SK-N-SH treated with all-trans-retinoic acid at 6 μM for 48 hours (cell line): ENCODE measurements around the gene PBX1.
A peak's percentile ranks its signal among the peaks of the same experiment; 100 is the strongest.

Source experiments
- ATAC-seq: fragments of 200-7000 bp; cut with Tn5 transposase; 3 replicates; pipeline ENCODE4 v1.9.1; 2020; ENCODE audit warnings: mild to moderate bottlenecking, moderate library complexity
- CSDC2 ChIP-seq: fragments of 250-450 bp; sonication (Bioruptor Pico); IDR thresholded peaks from 2 replicates; pipeline ENCODE4 v1.5.0; 2020; ENCODE audit warnings: mild to moderate bottlenecking, moderate library complexity
- ESRRG ChIP-seq: fragments of 250-450 bp; sonication (Bioruptor Pico); IDR thresholded peaks from 2 replicates; pipeline ENCODE4 v1.6.1; 2021; ENCODE audit warnings: mild to moderate bottlenecking
- GLIS3 ChIP-seq: fragments of 250-450 bp; sonication (Bioruptor Pico); IDR thresholded peaks from 2 replicates; pipeline ENCODE4 v1.5.0; 2020; ENCODE audit warnings: mild to moderate bottlenecking, moderate library complexity
- ISL1 ChIP-seq: fragments of 250-450 bp; sonication (Bioruptor Pico); IDR thresholded peaks from 2 replicates; pipeline ENCODE4 v2.1.2; 2022; ENCODE audit warnings: mild to moderate bottlenecking, moderate library complexity
- OSR1 ChIP-seq: fragments of 250-450 bp; sonication (Bioruptor Pico); IDR thresholded peaks from 2 replicates; pipeline ENCODE4 v1.8.0; 2022; ENCODE audit warnings: moderate library complexity, mild to moderate bottlenecking, inconsistent platforms
- PPARA ChIP-seq: fragments of 250-450 bp; sonication (Bioruptor Pico); IDR thresholded peaks from 2 replicates; pipeline ENCODE4 v1.5.0; 2020; ENCODE audit warnings: mild to moderate bottlenecking, borderline replicate concordance
- RARB ChIP-seq: fragments of 250-450 bp; sonication (Bioruptor Pico); IDR thresholded peaks from 2 replicates; pipeline ENCODE4 v1.8.0; 2021; ENCODE audit warnings: mild to moderate bottlenecking, moderate library complexity
- SNAI2 ChIP-seq: fragments of 250-450 bp; sonication (Bioruptor Pico); IDR thresholded peaks from 2 replicates; pipeline ENCODE4 v1.5.0; 2020; ENCODE audit warnings: mild to moderate bottlenecking, moderate library complexity
- TCF4 ChIP-seq: fragments of 250-450 bp; sonication (Bioruptor Pico); IDR thresholded peaks from 2 replicates; pipeline ENCODE4 v1.8.0; 2021; ENCODE audit warnings: mild to moderate bottlenecking, moderate library complexity, borderline replicate concordance
- TOX ChIP-seq: fragments of 250-450 bp; sonication (Bioruptor Pico); IDR thresholded peaks from 2 replicates; pipeline ENCODE4 v1.8.0; 2021; ENCODE audit warnings: mild to moderate bottlenecking, moderate library complexity, borderline replicate concordance
- ZC3H10 ChIP-seq: fragments of 250-450 bp; sonication (Bioruptor Pico); IDR thresholded peaks from 2 replicates; pipeline ENCODE4 v1.5.1; 2021; ENCODE audit warnings: mild to moderate bottlenecking, moderate library complexity
- ZFP3 ChIP-seq: fragments of 250-450 bp; sonication (Bioruptor Pico); IDR thresholded peaks from 2 replicates; pipeline ENCODE4 v1.5.0; 2020; ENCODE audit warnings: mild to moderate bottlenecking, moderate library complexity
- ZFP30 ChIP-seq: fragments of 450-650 bp; formaldehyde crosslinking; IDR thresholded peaks from 2 replicates; pipeline ENCODE4 v1.5.0; 2022; ENCODE audit warnings: mild to moderate bottlenecking, moderate library complexity
- ZNF565 ChIP-seq: fragments of 450-650 bp; formaldehyde crosslinking; conservative IDR thresholded peaks from 2 replicates; pipeline ENCODE4 v1.5.0; 2020; ENCODE audit warnings: low read depth, mild to moderate bottlenecking, moderate library complexity
- ZNF8 ChIP-seq: fragments of 450-650 bp; formaldehyde crosslinking; IDR thresholded peaks from 2 replicates; pipeline ENCODE4 v1.5.0; 2020; ENCODE audit warnings: mild to moderate bottlenecking, moderate library complexity
- TF ChIP-seq, protein P1 (sequence below): fragments of 250-450 bp; sonication (Bioruptor Pico); IDR thresholded peaks from 2 replicates; pipeline ENCODE4 v1.5.1; 2020; ENCODE audit warnings: low read depth, mild to moderate bottlenecking, moderate library complexity
- TF ChIP-seq, protein P2 (sequence below): fragments of 250-450 bp; sonication (Bioruptor Pico); IDR thresholded peaks from 2 replicates; pipeline ENCODE4 v1.8.0; 2021; ENCODE audit warnings: low read depth, mild to moderate bottlenecking, moderate library complexity, borderline replicate concordance
- TF ChIP-seq, protein P3 (sequence below): fragments of 250-450 bp; sonication (Bioruptor Pico); IDR thresholded peaks from 2 replicates; pipeline ENCODE4 v1.5.1; 2021; ENCODE audit warnings: mild to moderate bottlenecking, moderate library complexity
- TF ChIP-seq, protein P4 (sequence below): fragments of 250-450 bp; sonication (Bioruptor Pico); IDR thresholded peaks from 2 replicates; pipeline ENCODE4 v1.8.0; 2020; ENCODE audit warnings: mild to moderate bottlenecking, moderate library complexity, borderline replicate concordance
- TF ChIP-seq, protein P5 (sequence below): fragments of 250-450 bp; sonication (Bioruptor Pico); IDR thresholded peaks from 2 replicates; pipeline ENCODE4 v1.5.0; 2020; ENCODE audit warnings: mild to moderate bottlenecking, moderate library complexity

Gene PBX1

DNA sequence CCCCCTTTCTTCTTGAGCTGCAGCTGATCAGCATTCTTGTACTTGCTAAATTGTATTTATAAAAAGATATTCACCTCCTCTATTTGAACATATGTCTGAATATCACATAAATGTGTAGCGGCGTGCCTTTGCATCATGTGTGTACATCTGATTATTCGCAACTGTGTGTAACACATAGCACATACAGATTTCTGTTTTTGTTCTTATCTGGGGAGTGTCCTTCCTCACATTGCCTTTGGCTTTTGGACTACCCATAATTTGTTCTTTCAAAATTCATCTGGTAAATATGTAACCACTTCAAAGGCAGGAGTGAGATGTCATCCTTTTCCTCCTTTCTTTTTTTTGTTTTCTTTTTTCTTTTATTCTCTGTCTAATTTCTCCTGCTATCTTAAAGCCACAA is 113.6 kb downstream of the PBX1 start (continued):
- TF ChIP-seq, protein P1, sequence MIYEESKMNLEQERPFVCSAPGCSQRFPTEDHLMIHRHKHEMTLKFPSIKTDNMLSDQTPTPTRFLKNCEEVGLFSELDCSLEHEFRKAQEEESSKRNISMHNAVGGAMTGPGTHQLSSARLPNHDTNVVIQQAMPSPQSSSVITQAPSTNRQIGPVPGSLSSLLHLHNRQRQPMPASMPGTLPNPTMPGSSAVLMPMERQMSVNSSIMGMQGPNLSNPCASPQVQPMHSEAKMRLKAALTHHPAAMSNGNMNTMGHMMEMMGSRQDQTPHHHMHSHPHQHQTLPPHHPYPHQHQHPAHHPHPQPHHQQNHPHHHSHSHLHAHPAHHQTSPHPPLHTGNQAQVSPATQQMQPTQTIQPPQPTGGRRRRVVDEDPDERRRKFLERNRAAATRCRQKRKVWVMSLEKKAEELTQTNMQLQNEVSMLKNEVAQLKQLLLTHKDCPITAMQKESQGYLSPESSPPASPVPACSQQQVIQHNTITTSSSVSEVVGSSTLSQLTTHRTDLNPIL, result no peak
- no peak for TF ChIP-seq ZFP3 (CRISPR knock-in tag)

DNA sequence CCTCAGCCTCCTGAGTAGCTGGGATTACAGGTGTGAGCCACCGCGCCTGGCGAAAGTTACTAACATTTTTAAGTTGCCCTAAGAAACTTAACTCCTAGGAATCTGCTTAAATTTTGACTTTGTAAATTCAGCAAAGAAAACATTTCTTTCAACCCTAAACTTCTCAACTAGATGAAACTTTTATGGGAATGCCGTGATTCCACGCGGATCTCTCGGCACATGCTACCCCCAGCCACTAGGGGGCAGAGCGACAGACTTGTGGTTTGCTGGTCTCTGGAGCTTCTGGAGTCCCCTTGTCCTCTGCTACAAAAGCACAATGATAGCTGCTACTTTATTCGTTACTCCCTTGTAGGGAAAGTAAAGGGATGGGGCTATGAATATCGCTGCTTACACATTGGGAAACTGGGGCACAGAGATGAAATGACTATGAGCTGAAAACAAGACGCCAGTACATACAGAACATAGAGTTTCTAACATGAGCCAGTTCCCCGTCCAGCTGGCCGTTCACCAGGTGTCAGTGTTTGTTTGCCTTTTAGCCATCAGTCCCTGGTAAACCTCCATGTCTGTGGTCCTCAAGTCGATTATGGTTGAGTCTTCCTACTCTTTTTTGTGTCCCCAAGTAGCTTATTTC is 114.7 kb downstream of the PBX1 start:
- TF ChIP-seq ZC3H10 (CRISPR knock-in tag) (no peak), GLIS3 (CRISPR knock-in tag) (no peak), ZNF8 (CRISPR knock-in tag) (no peak), SNAI2 (no peak), OSR1 (CRISPR knock-in tag) (no peak), TCF4 (CRISPR knock-in tag) (no peak), ISL1 (CRISPR knock-in tag) (no peak), RARB (no peak), PPARA (CRISPR knock-in tag) (no peak), ZNF565 (CRISPR knock-in tag) (no peak), CSDC2 (no peak), TOX (no peak), ZFP30 (no peak), ESRRG (CRISPR knock-in tag) (no peak)
- TF ChIP-seq, protein P1, result no peak
- TF ChIP-seq, protein P2, sequence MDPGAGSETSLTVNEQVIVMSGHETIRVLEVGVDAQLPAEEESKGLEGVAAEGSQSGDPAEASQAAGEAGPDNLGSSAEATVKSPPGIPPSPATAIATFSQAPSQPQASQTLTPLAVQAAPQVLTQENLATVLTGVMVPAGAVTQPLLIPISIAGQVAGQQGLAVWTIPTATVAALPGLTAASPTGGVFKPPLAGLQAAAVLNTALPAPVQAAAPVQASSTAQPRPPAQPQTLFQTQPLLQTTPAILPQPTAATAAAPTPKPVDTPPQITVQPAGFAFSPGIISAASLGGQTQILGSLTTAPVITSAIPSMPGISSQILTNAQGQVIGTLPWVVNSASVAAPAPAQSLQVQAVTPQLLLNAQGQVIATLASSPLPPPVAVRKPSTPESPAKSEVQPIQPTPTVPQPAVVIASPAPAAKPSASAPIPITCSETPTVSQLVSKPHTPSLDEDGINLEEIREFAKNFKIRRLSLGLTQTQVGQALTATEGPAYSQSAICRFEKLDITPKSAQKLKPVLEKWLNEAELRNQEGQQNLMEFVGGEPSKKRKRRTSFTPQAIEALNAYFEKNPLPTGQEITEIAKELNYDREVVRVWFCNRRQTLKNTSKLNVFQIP (CRISPR knock-in tag), result no peak
- TF ChIP-seq, protein P3, sequence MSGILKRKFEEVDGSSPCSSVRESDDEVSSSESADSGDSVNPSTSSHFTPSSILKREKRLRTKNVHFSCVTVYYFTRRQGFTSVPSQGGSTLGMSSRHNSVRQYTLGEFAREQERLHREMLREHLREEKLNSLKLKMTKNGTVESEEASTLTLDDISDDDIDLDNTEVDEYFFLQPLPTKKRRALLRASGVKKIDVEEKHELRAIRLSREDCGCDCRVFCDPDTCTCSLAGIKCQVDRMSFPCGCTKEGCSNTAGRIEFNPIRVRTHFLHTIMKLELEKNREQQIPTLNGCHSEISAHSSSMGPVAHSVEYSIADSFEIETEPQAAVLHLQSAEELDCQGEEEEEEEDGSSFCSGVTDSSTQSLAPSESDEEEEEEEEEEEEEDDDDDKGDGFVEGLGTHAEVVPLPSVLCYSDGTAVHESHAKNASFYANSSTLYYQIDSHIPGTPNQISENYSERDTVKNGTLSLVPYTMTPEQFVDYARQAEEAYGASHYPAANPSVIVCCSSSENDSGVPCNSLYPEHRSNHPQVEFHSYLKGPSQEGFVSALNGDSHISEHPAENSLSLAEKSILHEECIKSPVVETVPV (CRISPR knock-in tag), result no peak
- TF ChIP-seq, protein P4, sequence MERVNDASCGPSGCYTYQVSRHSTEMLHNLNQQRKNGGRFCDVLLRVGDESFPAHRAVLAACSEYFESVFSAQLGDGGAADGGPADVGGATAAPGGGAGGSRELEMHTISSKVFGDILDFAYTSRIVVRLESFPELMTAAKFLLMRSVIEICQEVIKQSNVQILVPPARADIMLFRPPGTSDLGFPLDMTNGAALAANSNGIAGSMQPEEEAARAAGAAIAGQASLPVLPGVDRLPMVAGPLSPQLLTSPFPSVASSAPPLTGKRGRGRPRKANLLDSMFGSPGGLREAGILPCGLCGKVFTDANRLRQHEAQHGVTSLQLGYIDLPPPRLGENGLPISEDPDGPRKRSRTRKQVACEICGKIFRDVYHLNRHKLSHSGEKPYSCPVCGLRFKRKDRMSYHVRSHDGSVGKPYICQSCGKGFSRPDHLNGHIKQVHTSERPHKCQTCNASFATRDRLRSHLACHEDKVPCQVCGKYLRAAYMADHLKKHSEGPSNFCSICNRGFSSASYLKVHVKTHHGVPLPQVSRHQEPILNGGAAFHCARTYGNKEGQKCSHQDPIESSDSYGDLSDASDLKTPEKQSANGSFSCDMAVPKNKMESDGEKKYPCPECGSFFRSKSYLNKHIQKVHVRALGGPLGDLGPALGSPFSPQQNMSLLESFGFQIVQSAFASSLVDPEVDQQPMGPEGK (CRISPR knock-in tag), result no peak
- TF ChIP-seq, protein P5, sequence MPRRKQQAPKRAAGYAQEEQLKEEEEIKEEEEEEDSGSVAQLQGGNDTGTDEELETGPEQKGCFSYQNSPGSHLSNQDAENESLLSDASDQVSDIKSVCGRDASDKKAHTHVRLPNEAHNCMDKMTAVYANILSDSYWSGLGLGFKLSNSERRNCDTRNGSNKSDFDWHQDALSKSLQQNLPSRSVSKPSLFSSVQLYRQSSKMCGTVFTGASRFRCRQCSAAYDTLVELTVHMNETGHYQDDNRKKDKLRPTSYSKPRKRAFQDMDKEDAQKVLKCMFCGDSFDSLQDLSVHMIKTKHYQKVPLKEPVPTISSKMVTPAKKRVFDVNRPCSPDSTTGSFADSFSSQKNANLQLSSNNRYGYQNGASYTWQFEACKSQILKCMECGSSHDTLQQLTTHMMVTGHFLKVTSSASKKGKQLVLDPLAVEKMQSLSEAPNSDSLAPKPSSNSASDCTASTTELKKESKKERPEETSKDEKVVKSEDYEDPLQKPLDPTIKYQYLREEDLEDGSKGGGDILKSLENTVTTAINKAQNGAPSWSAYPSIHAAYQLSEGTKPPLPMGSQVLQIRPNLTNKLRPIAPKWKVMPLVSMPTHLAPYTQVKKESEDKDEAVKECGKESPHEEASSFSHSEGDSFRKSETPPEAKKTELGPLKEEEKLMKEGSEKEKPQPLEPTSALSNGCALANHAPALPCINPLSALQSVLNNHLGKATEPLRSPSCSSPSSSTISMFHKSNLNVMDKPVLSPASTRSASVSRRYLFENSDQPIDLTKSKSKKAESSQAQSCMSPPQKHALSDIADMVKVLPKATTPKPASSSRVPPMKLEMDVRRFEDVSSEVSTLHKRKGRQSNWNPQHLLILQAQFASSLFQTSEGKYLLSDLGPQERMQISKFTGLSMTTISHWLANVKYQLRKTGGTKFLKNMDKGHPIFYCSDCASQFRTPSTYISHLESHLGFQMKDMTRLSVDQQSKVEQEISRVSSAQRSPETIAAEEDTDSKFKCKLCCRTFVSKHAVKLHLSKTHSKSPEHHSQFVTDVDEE (CRISPR knock-in tag), result no peak
- no peak for ATAC-seq

DNA sequence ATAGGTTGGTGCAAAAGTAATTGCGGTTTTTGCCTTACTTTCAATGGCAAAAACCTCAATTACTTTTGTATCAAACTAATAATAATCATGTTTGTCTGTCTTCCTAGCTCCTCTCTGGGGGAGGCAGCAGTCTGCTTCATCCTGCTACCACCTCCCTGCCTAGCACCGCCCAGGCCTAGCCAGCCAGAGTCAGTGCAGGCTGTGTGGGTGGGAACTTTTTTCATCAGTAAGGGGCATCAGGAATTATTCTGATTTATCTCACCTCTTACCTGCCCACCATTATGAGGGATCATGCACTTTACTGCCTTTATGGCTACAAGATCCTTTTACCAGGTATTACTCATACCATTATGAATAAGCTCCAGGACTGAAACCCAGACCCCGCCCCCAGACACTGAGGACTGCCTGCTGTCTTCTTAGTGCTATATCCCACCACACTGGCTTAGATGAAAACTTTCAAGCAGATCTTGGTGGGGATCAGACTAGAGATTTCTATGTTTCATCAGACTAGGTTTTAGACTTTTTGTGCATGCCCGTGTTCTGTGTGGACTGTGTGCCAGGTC is 116.4 kb downstream of the PBX1 start:
- TF ChIP-seq ISL1 (CRISPR knock-in tag) (no peak), ZFP3 (CRISPR knock-in tag) (no peak)
- TF ChIP-seq, protein P1, result no peak
- TF ChIP-seq, protein P5 (CRISPR knock-in tag), result no peak
- ATAC-seq, result peak; percentile 34
